Measurements from ENCODE around the gene SGSH.

Gene SGSH

GRCh38 chr17:80263253-80264204 is 43.4 kb upstream of the SGSH start:
- TF ChIP-seq CTCF (IDR thresholded peaks at IDR 0.05), result no peak

- TF ChIP-seq CTCF (IDR thresholded peaks at IDR 0.05), result no peak
Measured at GRCh38 chr17:80262775-80263244, 42.7 kb upstream of the SGSH start.

GRCh38 chr17:80262291-80262690 is 42.2 kb upstream of the SGSH start:
- no peak for TF ChIP-seq CTCF (IDR thresholded peaks at IDR 0.05)

GRCh38 chr17:80261895-80262279 is 41.8 kb upstream of the SGSH start:
- TF ChIP-seq CTCF (IDR thresholded peaks at IDR 0.05), result no peak

- no peak for TF ChIP-seq CTCF (IDR thresholded peaks at IDR 0.05)
Measured at GRCh38 chr17:80261159-80261894, 41.2 kb upstream of the SGSH start.

GRCh38 chr17:80260791-80261158 is 40.6 kb upstream of the SGSH start, which contains the start of gene RNF213:
Gene RNF213 (plus strand): TSS chr17:80260852. CDS start chr17:80263682, 2,830 bp downstream.
- TF ChIP-seq CTCF (IDR thresholded peaks at IDR 0.05), result no peak

GRCh38 chr17:80260069-80260535 is 40.0 kb upstream of the SGSH start:
- TF ChIP-seq CTCF (IDR thresholded peaks at IDR 0.05), result 0 out of 2 replicates have a peak, but pooled peaks have one; percentile 9

All from LNCAP (cell line).